ENCODE data around the gene QPRT. TPM values are rescaled to one million over a fixed set of nuclear protein-coding genes. Genes with fewer than 3 reads are reported as not detected.
"Not testable (repeated sequence)": the region's sequence is repeated elsewhere in the genome, so short reads cannot be mapped to it uniquely, and the experiment has no call there.

Gene QPRT
- total RNA-seq, 2 experiments from 2014 or later: 7.4 to 10.0 TPM

GRCh38 chr16:29719063-29719462 is 40.1 kb downstream of the QPRT start:
- no peak for ATAC-seq (ENCODE audit: low read depth)
- POLR2A ChIA-PET: interaction anchor here (0.6 kb wide), 1 partner anchor 918 kb away, joined by 3 read pairs; no protein-coding TSS in a partner anchor

DNA sequence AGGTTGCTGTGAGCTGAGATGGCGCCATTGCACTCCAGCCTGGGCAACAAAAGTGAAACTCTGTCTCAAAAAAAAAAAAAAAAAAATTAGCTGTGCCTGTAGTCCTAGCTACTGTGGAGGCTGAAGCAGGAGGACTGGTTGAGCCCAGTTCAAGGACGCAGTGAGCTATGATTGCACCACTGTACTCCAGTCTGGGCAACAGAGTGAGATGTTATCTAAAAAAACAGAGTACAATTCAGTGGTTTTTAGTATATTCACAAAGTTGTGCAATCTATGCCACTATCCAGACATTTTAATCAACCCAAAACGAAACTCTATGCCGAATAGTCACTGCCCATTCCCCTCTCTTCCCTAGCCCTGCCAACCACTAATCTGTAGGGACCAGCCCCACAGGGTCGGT is 41.7 kb downstream of the QPRT start:
- Mint-ChIP-seq H3K4me3 (no peak overlapping the region), H3K9me3 (no peaks in the 10 kb centered on the region), H3K4me1 (peaks cover 5% of the 10 kb centered on the region), H3K27me3 (peaks cover 3% of the 10 kb centered on the region), H3K27ac (no peak overlapping the region), H3K36me3 (no peaks in the 10 kb centered on the region)
- POLR2A ChIA-PET: interaction anchor here (0.7 kb wide), 1 partner anchor 87 kb away, joined by 4 read pairs; no protein-coding TSS in a partner anchor
- DNase-seq (no peak), ATAC-seq (ENCODE audit: low read depth) (no peak)

More at GRCh38 chr16:29719063-29719462, 40.1 kb downstream of the QPRT start:
- H3K27ac Mint-ChIP-seq: no peak overlapping the region
- H3K9me3 Mint-ChIP-seq: no peaks in the 10 kb centered on the region
- no peaks in the 10 kb centered on the region for H3K36me3 Mint-ChIP-seq
- DNase-seq: no peak
- peaks cover 3% of the 10 kb centered on the region for H3K27me3 Mint-ChIP-seq
- no peak overlapping the region for H3K4me3 Mint-ChIP-seq
- H3K4me1 Mint-ChIP-seq: peaks cover 5% of the 10 kb centered on the region

- DNase-seq: peak; percentile 48
- H3K4me1 Mint-ChIP-seq; H3K36me3 Mint-ChIP-seq; H3K9me3 Mint-ChIP-seq; H3K4me3 Mint-ChIP-seq; H3K27me3 Mint-ChIP-seq; ATAC-seq (ENCODE audit: low read depth); H3K27ac Mint-ChIP-seq; POLR2A ChIA-PET: not testable (repeated sequence)
Measured at GRCh38 chr16:29721167-29721879, 42.3 kb downstream of the QPRT start.

DNA sequence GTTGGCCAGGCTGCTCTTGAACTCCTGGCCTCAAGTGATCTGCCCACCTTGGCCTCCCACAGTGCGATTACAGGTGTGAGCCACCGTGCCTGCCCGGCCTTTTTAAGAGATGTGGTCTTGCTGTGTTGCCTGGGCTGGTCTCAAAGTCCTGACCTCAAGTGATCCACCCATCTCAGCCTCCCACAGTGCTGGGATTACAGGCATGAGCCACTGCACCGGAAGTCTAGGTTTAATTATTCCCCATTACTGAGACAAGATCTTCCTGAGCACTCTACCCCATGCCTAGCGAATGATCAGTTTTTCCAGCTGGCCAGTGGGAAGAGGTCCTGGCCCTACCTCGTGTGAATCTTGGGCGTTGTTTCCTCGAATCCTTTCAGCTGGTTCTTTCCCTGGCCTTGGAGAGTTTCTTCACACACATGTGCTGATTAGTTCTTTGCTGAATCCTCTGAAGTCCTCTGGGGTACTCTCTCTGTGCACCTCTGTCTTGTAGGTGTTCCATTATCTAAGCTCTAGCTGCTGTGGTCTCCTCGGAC is 47.9 kb downstream of the QPRT start:
- H3K9me3 Mint-ChIP-seq: no peaks in the 10 kb centered on the region
- H3K4me3 Mint-ChIP-seq: no peak overlapping the region
- ATAC-seq (ENCODE audit: low read depth) (no peak), DNase-seq (no peak)
- no peaks in the 10 kb centered on the region for H3K36me3 Mint-ChIP-seq
- no peak overlapping the region for H3K27ac Mint-ChIP-seq
- peaks cover 11% of the 10 kb centered on the region for H3K4me1 Mint-ChIP-seq
- POLR2A ChIA-PET: no interaction called here
- H3K27me3 Mint-ChIP-seq: peaks cover 12% of the 10 kb centered on the region

DNA sequence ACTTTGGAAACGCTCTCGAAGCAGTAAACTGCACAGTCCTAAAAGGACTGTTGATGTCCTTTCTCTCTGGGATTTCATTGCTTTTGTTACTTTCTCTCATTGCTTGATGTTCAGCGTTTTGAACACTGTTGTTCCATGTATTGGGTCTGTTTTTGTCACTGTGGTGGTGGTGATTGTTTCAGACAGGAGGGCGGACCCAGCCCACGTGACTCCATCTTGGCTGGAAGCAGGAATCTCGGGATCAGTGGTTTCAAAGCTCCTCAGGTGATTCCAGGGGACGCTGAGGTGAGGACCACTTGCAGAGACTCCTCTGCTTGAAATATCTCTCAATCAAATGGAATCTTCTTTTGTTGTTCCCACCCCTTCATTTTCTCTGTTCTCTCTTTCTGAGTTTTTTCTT is 48.5 kb downstream of the QPRT start:
- H3K27me3 Mint-ChIP-seq: peaks cover 12% of the 10 kb centered on the region
- H3K9me3 Mint-ChIP-seq: peaks cover 2% of the 10 kb centered on the region
- ATAC-seq (ENCODE audit: low read depth) (no peak), DNase-seq (no peak)
- H3K27ac Mint-ChIP-seq: no peak overlapping the region
- POLR2A ChIA-PET: no interaction called here
- H3K36me3 Mint-ChIP-seq: peaks cover 3% of the 10 kb centered on the region
- H3K4me3 Mint-ChIP-seq: no peak overlapping the region
- H3K4me1 Mint-ChIP-seq: peaks cover 14% of the 10 kb centered on the region

DNA sequence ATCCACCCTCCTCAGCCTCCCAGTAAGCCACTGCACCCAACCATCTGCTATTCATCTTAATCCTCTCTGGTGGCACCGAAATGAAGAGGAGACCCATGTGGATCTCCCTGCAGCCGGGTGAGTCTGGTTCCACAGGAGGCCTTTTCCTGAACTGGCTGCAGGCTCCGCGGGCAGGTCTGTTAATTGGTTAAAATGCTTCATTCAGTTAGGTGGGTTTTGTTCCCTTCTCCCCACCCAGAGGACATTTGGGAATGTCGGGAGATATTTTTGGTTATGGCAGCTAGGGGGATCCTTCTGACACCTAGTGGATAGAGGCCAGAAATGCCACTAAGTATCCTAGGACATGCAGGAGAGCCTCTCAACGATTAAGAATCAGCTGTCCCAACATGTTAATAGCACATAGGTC is 50.1 kb downstream of the QPRT start:
- Mint-ChIP-seq H3K4me1 (peaks cover 14% of the 10 kb centered on the region), H3K9me3 (peaks cover 4% of the 10 kb centered on the region), H3K27ac (no peak overlapping the region), H3K4me3 (no peak overlapping the region), H3K36me3 (peaks cover 7% of the 10 kb centered on the region), H3K27me3 (peaks cover 12% of the 10 kb centered on the region)
- POLR2A ChIA-PET: interaction anchor here (1.0 kb wide), 1 partner anchor 9 kb away, joined by 3 read pairs; no protein-coding TSS in a partner anchor
- DNase-seq (no peak), ATAC-seq (ENCODE audit: low read depth) (no peak)

GRCh38 chr16:29730649-29731048 is 51.7 kb downstream of the QPRT start:
- DNase-seq: no peak
- Mint-ChIP-seq H3K4me3 (no peak overlapping the region), H3K4me1 (peaks cover 15% of the 10 kb centered on the region), H3K27ac (no peak overlapping the region), H3K27me3 (peaks cover 12% of the 10 kb centered on the region), H3K9me3 (peaks cover 7% of the 10 kb centered on the region), H3K36me3 (peaks cover 13% of the 10 kb centered on the region)
- ATAC-seq (ENCODE audit: low read depth): no peak
- POLR2A ChIA-PET: interaction anchor here (1.6 kb wide), 1 partner anchor 60 kb away, joined by 4 read pairs; the partner anchor contains the start of gene KIF22

DNA sequence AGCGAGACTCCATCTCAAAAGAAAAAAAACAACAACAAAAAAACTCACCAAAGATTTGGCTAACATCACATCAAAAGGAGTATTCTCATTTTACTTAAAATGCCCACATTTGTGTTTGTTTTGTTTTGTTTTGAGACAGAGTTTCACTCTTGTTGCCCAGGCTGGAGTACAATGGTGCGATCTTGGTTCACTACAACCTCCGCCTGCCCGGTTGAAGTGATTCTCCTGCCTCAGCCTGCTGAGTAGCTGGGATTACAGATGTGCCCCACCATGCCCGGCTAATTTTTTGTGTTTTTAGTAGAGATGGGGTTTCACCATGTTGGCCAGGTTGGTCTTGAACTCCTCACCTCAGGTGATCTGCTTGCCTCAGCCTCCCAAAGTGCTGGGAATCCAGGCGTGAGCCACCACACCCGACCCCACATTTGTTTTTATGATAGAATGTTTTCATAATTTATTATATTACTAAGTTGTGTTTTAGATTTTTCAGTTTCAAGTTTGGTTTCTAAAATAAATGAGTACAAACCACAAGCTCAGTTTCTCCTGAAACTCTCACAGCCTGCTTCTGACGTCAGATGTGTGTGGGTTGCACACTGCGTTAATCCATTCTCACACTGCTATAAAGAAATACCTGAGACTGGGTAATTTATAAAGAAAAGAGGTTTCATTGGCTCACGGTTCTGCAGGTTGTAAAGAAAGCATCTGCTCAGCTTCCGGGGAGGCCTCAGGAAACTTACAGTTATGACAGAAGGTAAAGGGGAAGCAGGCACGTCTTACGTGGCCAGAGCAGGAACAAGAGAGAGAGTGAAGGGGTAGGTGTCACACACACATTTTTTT is 53.0 kb downstream of the QPRT start:
- not testable (repeated sequence) for H3K9me3 Mint-ChIP-seq, DNase-seq, H3K27me3 Mint-ChIP-seq
- Mint-ChIP-seq H3K36me3 (peaks cover 16% of the 10 kb centered on the region), H3K4me1 (peaks cover 17% of the 10 kb centered on the region), H3K4me3 (peak overlapping the region; percentile 45), H3K27ac (peak overlapping the region; percentile 80)
- peak; percentile 54 for ATAC-seq (ENCODE audit: low read depth)
- POLR2A ChIA-PET: interaction anchor here (0.6 to 1.6 kb wide), 5 partner anchors 12 to 263 kb away, joined by 3 to 4 read pairs (median 3); partner anchors contain the start of gene KIF22

- Mint-ChIP-seq H3K9me3 (peaks cover 7% of the 10 kb centered on the region), H3K27me3 (no peaks in the 10 kb centered on the region), H3K36me3 (peaks cover 17% of the 10 kb centered on the region), H3K4me1 (peaks cover 32% of the 10 kb centered on the region), H3K27ac (no peak overlapping the region), H3K4me3 (no peak overlapping the region)
- DNase-seq (no peak), ATAC-seq (ENCODE audit: low read depth) (no peak)
- POLR2A ChIA-PET: interaction anchor here (0.7 to 1.8 kb wide), 3 partner anchors 9 to 56 kb away, joined by 3 to 8 read pairs (median 4); partner anchors contain the start of gene KIF22
Measured at GRCh38 chr16:29734786-29735185, 55.8 kb downstream of the QPRT start.

GRCh38 chr16:29736112-29736511 is 57.1 kb downstream of the QPRT start:
- Mint-ChIP-seq H3K27ac (no peak overlapping the region), H3K9me3 (peaks cover 7% of the 10 kb centered on the region), H3K27me3 (no peaks in the 10 kb centered on the region), H3K4me3 (no peak overlapping the region), H3K36me3 (peaks cover 27% of the 10 kb centered on the region), H3K4me1 (peaks cover 36% of the 10 kb centered on the region)
- ATAC-seq (ENCODE audit: low read depth) (no peak), DNase-seq (no peak)
- POLR2A ChIA-PET: no interaction called here

DNA sequence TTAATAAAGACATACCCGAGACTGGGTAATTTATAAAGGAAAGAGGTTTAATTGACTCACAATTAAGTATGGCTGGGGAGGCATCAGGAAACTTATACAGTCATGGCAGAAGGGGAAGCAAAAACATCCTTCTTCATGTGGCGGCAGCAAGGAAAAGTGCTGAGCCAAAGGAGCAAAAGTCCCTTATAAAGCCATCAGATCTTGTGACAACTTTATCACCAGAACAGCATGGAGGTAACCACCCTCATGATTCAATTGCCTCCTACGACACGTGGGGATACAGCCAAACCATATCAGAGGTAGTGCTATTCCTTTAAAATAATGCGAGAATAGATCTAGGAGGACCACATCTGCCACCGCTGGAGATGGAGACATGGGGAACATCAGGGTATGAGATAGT is 57.8 kb downstream of the QPRT start:
- Mint-ChIP-seq H3K4me1 (peaks cover 38% of the 10 kb centered on the region), H3K4me3 (no peak overlapping the region), H3K27me3 (no peaks in the 10 kb centered on the region), H3K36me3 (peaks cover 32% of the 10 kb centered on the region), H3K9me3 (peaks cover 7% of the 10 kb centered on the region), H3K27ac (no peak overlapping the region)
- ATAC-seq (ENCODE audit: low read depth) (no peak), DNase-seq (no peak)
- POLR2A ChIA-PET: no interaction called here

DNA sequence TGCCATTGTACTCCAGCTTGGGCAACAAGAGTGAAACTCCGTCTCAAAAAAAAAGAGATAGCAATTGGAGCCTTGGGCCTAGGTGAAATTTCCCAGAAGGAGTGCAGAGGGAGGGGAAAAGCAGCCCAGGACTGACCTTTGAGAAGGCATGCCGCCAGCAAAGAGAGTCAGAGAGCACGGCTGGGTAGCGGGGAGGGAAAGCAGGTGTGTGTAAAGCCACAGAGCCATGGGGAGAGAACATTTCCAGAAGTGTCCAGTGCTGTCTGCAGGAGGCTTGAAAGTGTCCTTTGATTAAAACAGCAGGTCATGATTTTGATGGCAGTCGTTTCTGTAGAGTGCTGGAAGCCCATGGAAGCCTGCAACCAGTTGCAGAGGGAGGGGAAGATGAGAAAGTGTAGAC is 58.7 kb downstream of the QPRT start:
- DNase-seq: no peak
- POLR2A ChIA-PET: no interaction called here
- peaks cover 38% of the 10 kb centered on the region for H3K4me1 Mint-ChIP-seq
- ATAC-seq (ENCODE audit: low read depth): no peak
- peak overlapping the region; percentile 78 for H3K27ac Mint-ChIP-seq
- no peak overlapping the region for H3K4me3 Mint-ChIP-seq
- H3K36me3 Mint-ChIP-seq: peaks cover 35% of the 10 kb centered on the region
- H3K9me3 Mint-ChIP-seq: peaks cover 5% of the 10 kb centered on the region
- H3K27me3 Mint-ChIP-seq: no peaks in the 10 kb centered on the region

- H3K36me3 Mint-ChIP-seq: peaks cover 39% of the 10 kb centered on the region
- peaks cover 3% of the 10 kb centered on the region for H3K9me3 Mint-ChIP-seq
- H3K4me1 Mint-ChIP-seq: peaks cover 43% of the 10 kb centered on the region
- peak overlapping the region; percentile 61 for H3K4me3 Mint-ChIP-seq
- H3K27ac Mint-ChIP-seq: peak overlapping the region; percentile 78
- no peak for DNase-seq
- ATAC-seq (ENCODE audit: low read depth): peak; percentile 91
- POLR2A ChIA-PET: interaction anchor here (0.6 to 1.9 kb wide), 12 partner anchors 9 to 69 kb away, joined by 3 to 13 read pairs (median 5); partner anchors contain the start of gene KIF22
- H3K27me3 Mint-ChIP-seq: no peaks in the 10 kb centered on the region
Measured at GRCh38 chr16:29738514-29738913, 59.5 kb downstream of the QPRT start.
